ENCODE data around the gene SLC26A9. TPM values are rescaled to one million over a fixed set of nuclear protein-coding genes. Genes with fewer than 3 reads are reported as not detected.
"Not testable (repeated sequence)": the region's sequence is repeated elsewhere in the genome, so short reads cannot be mapped to it uniquely, and the experiment has no call there.

SLC26A9 gene
- polyA plus RNA-seq, 1 of the 3 experiments (the other 2 are of a cell fraction), result not detected

- H2AFZ ChIP-seq (ENCODE audit: low read depth); H3K9ac ChIP-seq; H3K4me2 ChIP-seq; H3K79me2 ChIP-seq (ENCODE audit: insufficient read depth); H3K4me3 ChIP-seq (ENCODE audit: low read depth in 2 of 2, low read length in 1 of 2); H3K9me3 ChIP-seq; POLR2A ChIA-PET; H3K9me2 ChIP-seq; H3F3A ChIP-seq (replicated peaks; ENCODE audit: insufficient read depth); H3K27me3 ChIP-seq (ENCODE audit: insufficient read depth); H4K20me1 ChIP-seq (ENCODE audit: insufficient read depth); H3K27ac ChIP-seq (ENCODE audit: low read depth in 2 of 2, low read length in 1 of 2); H3K4me1 ChIP-seq (ENCODE audit: control insufficient read depth in 1 of 2, insufficient read depth in 2 of 2, low read depth in 1 of 2, low read length in 1 of 2); DNase-seq; H3K36me3 ChIP-seq (replicated peaks in 1 of 2; ENCODE audit: control insufficient read depth in 1 of 2, insufficient read depth in 2 of 2, low read length in 1 of 2): not testable (repeated sequence)
- CTCF ChIA-PET, result interaction anchor here (1.1 to 2.5 kb wide), 2 partner anchors 87 to 99 kb away, joined by 3 to 13 read pairs; no protein-coding TSS in a partner anchor
- 93% methylated on average over 3 of the region's 3 CpGs for WGBS (ENCODE audit: low lambda C conversion rate)
These were observed 52.6 kb downstream of the SLC26A9 start for GRCh38 chr1:205890631-205891030.

GRCh38 chr1:205889706-205890105 is 53.5 kb downstream of the SLC26A9 start:
- H3K36me3 ChIP-seq (replicated peaks in 1 of 2; ENCODE audit: control insufficient read depth in 1 of 2, insufficient read depth in 2 of 2, low read length in 1 of 2); H3K4me1 ChIP-seq (ENCODE audit: control insufficient read depth in 1 of 2, insufficient read depth in 2 of 2, low read depth in 1 of 2, low read length in 1 of 2); DNase-seq; H3K27me3 ChIP-seq (ENCODE audit: insufficient read depth); H3K9ac ChIP-seq; H3K79me2 ChIP-seq (ENCODE audit: insufficient read depth); H3K9me2 ChIP-seq; H3K4me3 ChIP-seq (ENCODE audit: low read depth in 2 of 2, low read length in 1 of 2); H3K9me3 ChIP-seq; POLR2A ChIA-PET; H4K20me1 ChIP-seq (ENCODE audit: insufficient read depth); H3F3A ChIP-seq (replicated peaks; ENCODE audit: insufficient read depth): not testable (repeated sequence)
- peak overlapping the region; percentile 8; the same call in 1 of the 2 replicates for H3K4me2 ChIP-seq
- TF ChIP-seq NFIC (IDR thresholded peaks at IDR 0.05; ENCODE audit: borderline replicate concordance) (peak; percentile 31; the same call in 1 of the 2 replicates), TCF12 (IDR thresholded peaks at IDR 0.05) (peak; percentile 35; the same call in 1 of the 2 replicates), FOSL2 (IDR thresholded peaks at IDR 0.05; ENCODE audit: borderline replicate concordance, low read depth) (peak; percentile 79), JUND (IDR thresholded peaks at IDR 0.05) (peak; percentile 82), EP300 (IDR thresholded peaks at IDR 0.05; ENCODE audit: borderline replicate concordance in 1 of 2, low read depth in 1 of 2, low read length in 1 of 2) (peak in 1 of 2 experiments; percentile 47; a peak in 1 of 4 replicates), TEAD4 (IDR thresholded peaks at IDR 0.05; ENCODE audit: borderline replicate concordance, insufficient read depth) (peak; percentile 85)
- WGBS (ENCODE audit: low lambda C conversion rate), result 34% methylated on average over 3 of the region's 3 CpGs
- H3K27ac ChIP-seq (ENCODE audit: low read depth in 2 of 2, low read length in 1 of 2), result peak overlapping the region in 1 of 2 experiments; percentile 10; a peak in 2 of 4 replicates
- CTCF ChIA-PET, result interaction anchor here (1.1 kb wide), 1 partner anchor 88 kb away, joined by 3 read pairs; no protein-coding TSS in a partner anchor
- peak overlapping the region; percentile 50; the same call in 1 of the 2 replicates for H2AFZ ChIP-seq (ENCODE audit: low read depth)

DNA sequence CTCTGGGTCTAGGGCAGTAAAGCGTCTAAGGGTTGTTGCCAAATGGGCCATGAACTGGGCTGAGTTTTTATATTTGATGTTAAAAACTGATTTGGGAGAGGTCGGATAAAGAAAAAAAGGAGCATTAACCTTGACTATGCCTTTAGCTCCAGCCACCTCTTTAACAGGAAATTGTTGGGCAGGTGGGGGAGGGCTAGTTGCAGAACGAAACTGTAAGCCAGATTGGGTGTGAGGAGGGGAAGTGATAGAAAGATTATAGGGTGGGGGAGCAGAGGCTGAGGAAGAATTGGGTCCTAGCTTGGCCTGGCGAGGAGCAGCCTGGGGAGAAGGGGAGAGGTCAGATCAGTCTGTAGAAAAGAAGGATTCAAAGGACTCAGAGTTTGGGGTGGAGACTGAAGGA is 54.2 kb downstream of the SLC26A9 start:
- H3K4me2 ChIP-seq; H3K27me3 ChIP-seq (ENCODE audit: insufficient read depth); H3K4me3 ChIP-seq (ENCODE audit: low read depth in 2 of 2, low read length in 1 of 2); H3K79me2 ChIP-seq (ENCODE audit: insufficient read depth); POLR2A ChIA-PET; DNase-seq; H4K20me1 ChIP-seq (ENCODE audit: insufficient read depth); H3F3A ChIP-seq (replicated peaks; ENCODE audit: insufficient read depth); H2AFZ ChIP-seq (ENCODE audit: low read depth); H3K9ac ChIP-seq; H3K9me2 ChIP-seq; H3K36me3 ChIP-seq (replicated peaks in 1 of 2; ENCODE audit: control insufficient read depth in 1 of 2, insufficient read depth in 2 of 2, low read length in 1 of 2); H3K9me3 ChIP-seq; H3K27ac ChIP-seq (ENCODE audit: low read depth in 2 of 2, low read length in 1 of 2); H3K4me1 ChIP-seq (ENCODE audit: control insufficient read depth in 1 of 2, insufficient read depth in 2 of 2, low read depth in 1 of 2, low read length in 1 of 2): not testable (repeated sequence)
- WGBS (ENCODE audit: low lambda C conversion rate), result 76% methylated on average over 4 of the region's 4 CpGs
- CTCF ChIA-PET, result interaction anchor here (1.6 kb wide), 1 partner anchor 88 kb away, joined by 5 read pairs; no protein-coding TSS in a partner anchor

GRCh38 chr1:205883792-205884191 is 59.5 kb downstream of the SLC26A9 start:
- ChIA-PET CTCF (no interaction called here), POLR2A (no interaction called here)
- Histone ChIP-seq H3K4me2 (no peak overlapping the region), H3K9ac (no peak overlapping the region), H2AFZ (ENCODE audit: low read depth) (no peak overlapping the region), H3K4me1 (ENCODE audit: control insufficient read depth in 1 of 2, insufficient read depth in 2 of 2, low read depth in 1 of 2, low read length in 1 of 2) (peaks cover 0 to under 1% of the 10 kb centered on the region in 2 experiments; a peak in 1 of 4 replicates), H3K36me3 (replicated peaks in 1 of 2; ENCODE audit: control insufficient read depth in 1 of 2, insufficient read depth in 2 of 2, low read length in 1 of 2) (no peaks in the 10 kb centered on the region), H3K27me3 (ENCODE audit: insufficient read depth) (no peaks in the 10 kb centered on the region), H3K27ac (ENCODE audit: low read depth in 2 of 2, low read length in 1 of 2) (no peak overlapping the region), H3F3A (replicated peaks; ENCODE audit: insufficient read depth) (no peaks in the 10 kb centered on the region), H4K20me1 (ENCODE audit: insufficient read depth) (no peaks in the 10 kb centered on the region), H3K9me3 (no peaks in the 10 kb centered on the region), H3K9me2 (no peaks in the 10 kb centered on the region), H3K4me3 (ENCODE audit: low read depth in 2 of 2, low read length in 1 of 2) (no peak overlapping the region), H3K79me2 (ENCODE audit: insufficient read depth) (no peaks in the 10 kb centered on the region)
- DNase-seq, result no peak
- TF ChIP-seq SMC3 (IDR thresholded peaks at IDR 0.05; ENCODE audit: low read depth, low read length), result no peak
- no peak for TF ChIP-seq YY1 (IDR thresholded peaks at IDR 0.05; ENCODE audit: low read depth)
